DMS 273 treated with DMSO at 0.1 percent for 48 hours (cell line): ENCODE measurements around the gene PAM16.

Source experiments
- DNase-seq: peaks from one replicate; lab custom pipeline; 2025; lab: John Stamatoyannopoulos, UW

Gene PAM16

GRCh38 chr16:4371357-4372000, 20.4 kb upstream of the PAM16 start, which contains the start of gene VASN:
VASN (plus strand) TSS chr16:4371848; CDS start chr16:4380878, 9,030 bp downstream.
- DNase-seq, result no peak

GRCh38 chr16:4370570-4371356, 19.6 kb upstream of the PAM16 start:
- no peak for DNase-seq

- DNase-seq, result no peak
These were observed 19.0 kb upstream of the PAM16 start for GRCh38 chr16:4370151-4370550.

- no peak for DNase-seq
These were observed 18.0 kb upstream of the PAM16 start for GRCh38 chr16:4369007-4369733.

GRCh38 chr16:4367393-4367856, 16.3 kb upstream of the PAM16 start:
- DNase-seq, result no peak

GRCh38 chr16:4366016-4366415, 14.9 kb upstream of the PAM16 start:
- no peak for DNase-seq

GRCh38 chr16:4365615-4366014, 14.5 kb upstream of the PAM16 start:
- DNase-seq, result no peak

- DNase-seq, result no peak
These were observed 13.9 kb upstream of the PAM16 start for GRCh38 chr16:4365014-4365406.

- no peak for DNase-seq
These were observed 13.3 kb upstream of the PAM16 start for GRCh38 chr16:4364196-4365013.

GRCh38 chr16:4362476-4363135, 11.5 kb upstream of the PAM16 start:
- DNase-seq, result no peak

GRCh38 chr16:4361944-4362311, 10.8 kb upstream of the PAM16 start:
- no peak for DNase-seq

GRCh38 chr16:4361033-4361943, 10.2 kb upstream of the PAM16 start:
- DNase-seq, result no peak

- no peak for DNase-seq
These were observed 9.5 kb upstream of the PAM16 start for GRCh38 chr16:4360538-4361021.

- no peak for DNase-seq
These were observed 8.8 kb upstream of the PAM16 start for GRCh38 chr16:4359914-4360313.

GRCh38 chr16:4358831-4359561, 7.9 kb upstream of the PAM16 start:
- no peak for DNase-seq

- DNase-seq, result no peak
These were observed 7.1 kb upstream of the PAM16 start for GRCh38 chr16:4358236-4358635.

GRCh38 chr16:4356820-4357219, 5.7 kb upstream of the PAM16 start:
- no peak for DNase-seq

- no peak for DNase-seq
These were observed 3.6 kb upstream of the PAM16 start for GRCh38 chr16:4354512-4355409.
